ENCODE data around the gene TOPBP1. TPM values are rescaled to one million over a fixed set of nuclear protein-coding genes. Genes with fewer than 3 reads are reported as not detected.
A peak's percentile ranks its signal among the peaks of the same experiment; 100 is the strongest.
"Not testable (repeated sequence)": the region's sequence is repeated elsewhere in the genome, so short reads cannot be mapped to it uniquely, and the experiment has no call there.

Gene TOPBP1
- total RNA-seq, 1 donor from 2014 or later: 22.3 TPM

DNA sequence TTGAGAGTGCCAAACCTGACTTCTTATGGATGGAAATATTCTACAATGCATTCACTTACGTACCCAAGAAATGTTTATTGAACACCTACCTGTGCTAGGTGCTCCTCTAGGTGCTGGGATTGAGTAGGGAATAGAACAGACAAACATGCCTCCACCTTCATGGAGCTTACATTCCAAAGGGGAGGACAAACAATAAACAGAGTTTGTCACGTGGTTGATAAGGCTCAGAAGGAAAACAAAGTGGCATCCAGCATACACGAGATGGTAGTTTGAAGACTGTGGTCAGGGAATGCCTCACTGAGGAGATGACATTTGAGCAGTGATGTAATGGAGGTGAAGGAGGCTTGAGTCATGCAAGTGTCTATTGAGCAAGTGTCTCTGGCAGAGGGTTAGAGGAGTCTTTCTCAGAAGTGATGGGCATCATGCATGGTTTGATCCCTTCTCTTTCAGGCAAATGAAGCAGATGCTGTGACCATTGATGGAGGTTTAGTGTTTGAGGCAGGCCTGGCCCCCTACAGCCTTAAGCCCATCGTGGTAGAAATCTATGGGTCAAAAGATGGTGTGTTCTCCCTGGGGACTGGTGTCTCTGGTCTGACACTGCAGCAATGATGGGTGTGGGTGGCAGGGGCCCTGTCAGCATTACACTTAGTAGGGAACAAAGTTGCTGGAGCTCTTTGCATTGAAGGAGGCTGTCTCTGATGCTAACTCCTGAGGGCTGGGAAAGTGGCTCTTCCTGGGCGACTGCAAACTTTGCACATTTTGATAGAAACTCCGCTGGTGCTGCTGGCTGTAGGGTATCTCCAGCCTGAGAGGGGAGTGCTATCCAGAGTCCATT is 29.7 kb upstream of the TOPBP1 start:
- no peak for TF ChIP-seq CTCF (IDR thresholded peaks at IDR 0.05)
- H3K9me3 Mint-ChIP-seq (ENCODE audit: unreplicated experiment): no peaks in the 10 kb centered on the region
- DNase-seq (ENCODE audit: extremely low spot score, unreplicated experiment): no peak
- H3K36me3 Mint-ChIP-seq (ENCODE audit: unreplicated experiment): no peaks in the 10 kb centered on the region
- no peaks in the 10 kb centered on the region for H3K4me1 Mint-ChIP-seq (ENCODE audit: unreplicated experiment)
- peaks cover 13% of the 10 kb centered on the region for H3K27me3 Mint-ChIP-seq (ENCODE audit: unreplicated experiment)
- no peak overlapping the region for H3K27ac Mint-ChIP-seq (ENCODE audit: unreplicated experiment)
- no peak overlapping the region for H3K4me3 Mint-ChIP-seq (ENCODE audit: unreplicated experiment)

DNA sequence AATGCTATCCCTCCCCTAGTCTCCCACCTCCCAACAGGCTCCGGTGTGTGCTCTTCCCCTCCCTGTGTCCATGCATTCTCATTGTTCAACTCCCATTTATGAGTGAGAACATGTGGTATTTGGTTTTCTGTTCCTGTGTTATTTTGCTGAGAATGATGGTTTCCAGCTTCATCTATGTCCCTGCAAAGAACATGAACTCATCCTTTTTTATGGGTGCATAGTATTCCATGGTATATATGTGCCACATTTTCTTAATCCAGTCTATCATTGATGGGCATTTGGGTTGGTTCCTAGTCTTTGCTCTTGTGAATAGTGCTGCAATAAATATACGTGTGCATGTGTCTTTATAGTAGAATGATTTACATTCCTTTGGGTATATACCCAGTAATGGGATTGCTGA is 16.3 kb upstream of the TOPBP1 start:
- H3K27ac Mint-ChIP-seq (ENCODE audit: unreplicated experiment); H3K4me3 Mint-ChIP-seq (ENCODE audit: unreplicated experiment); DNase-seq (ENCODE audit: extremely low spot score, unreplicated experiment); H3K36me3 Mint-ChIP-seq (ENCODE audit: unreplicated experiment); H3K9me3 Mint-ChIP-seq (ENCODE audit: unreplicated experiment); H3K4me1 Mint-ChIP-seq (ENCODE audit: unreplicated experiment): not testable (repeated sequence)
- H3K27me3 Mint-ChIP-seq (ENCODE audit: unreplicated experiment): peaks cover 43% of the 10 kb centered on the region

- H3K27me3 Mint-ChIP-seq (ENCODE audit: unreplicated experiment): peaks cover 46% of the 10 kb centered on the region
- no peak overlapping the region for H3K4me3 Mint-ChIP-seq (ENCODE audit: unreplicated experiment)
- DNase-seq (ENCODE audit: extremely low spot score, unreplicated experiment): no peak
- H3K9me3 Mint-ChIP-seq (ENCODE audit: unreplicated experiment): peaks cover 4% of the 10 kb centered on the region
- no peaks in the 10 kb centered on the region for H3K4me1 Mint-ChIP-seq (ENCODE audit: unreplicated experiment)
- no peak overlapping the region for H3K27ac Mint-ChIP-seq (ENCODE audit: unreplicated experiment)
- TF ChIP-seq CTCF (IDR thresholded peaks at IDR 0.05): no peak
- H3K36me3 Mint-ChIP-seq (ENCODE audit: unreplicated experiment): no peaks in the 10 kb centered on the region
These were observed 14.8 kb upstream of the TOPBP1 start for GRCh38 chr3:133676336-133677118.

DNA sequence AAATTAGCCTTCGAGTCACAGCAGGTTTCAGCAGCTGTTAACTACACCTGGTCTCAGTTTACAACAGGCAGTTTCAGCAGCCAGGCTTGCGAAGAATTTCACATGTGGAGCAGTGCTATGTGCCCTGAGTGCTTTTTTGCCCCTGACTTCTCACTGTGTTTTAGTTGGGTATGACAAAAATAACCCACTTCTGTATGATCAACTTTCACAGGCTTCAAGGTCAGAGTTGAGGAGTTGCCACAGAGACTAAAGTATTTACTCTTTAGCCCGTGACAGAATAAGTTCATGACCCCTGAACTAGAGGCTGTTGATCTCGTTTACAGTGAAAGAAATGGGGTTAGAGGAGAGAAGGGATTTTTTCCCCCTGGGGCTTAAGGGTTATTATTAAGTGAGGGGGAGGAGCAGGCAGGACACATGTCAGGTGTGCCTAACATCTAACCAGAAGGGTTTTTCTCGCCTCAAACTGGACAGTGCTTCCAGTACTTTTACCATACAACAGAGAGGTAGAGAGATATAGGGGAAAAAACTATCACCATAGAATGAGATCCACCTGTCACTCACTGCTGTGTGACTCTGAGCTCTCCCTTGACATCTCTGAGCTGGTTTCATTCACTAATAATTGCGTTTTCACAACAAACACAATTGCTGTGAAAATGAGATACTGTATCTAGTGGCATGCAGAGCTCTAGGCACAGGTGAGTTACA is 14.0 kb upstream of the TOPBP1 start:
- Mint-ChIP-seq H3K36me3 (ENCODE audit: unreplicated experiment) (no peaks in the 10 kb centered on the region), H3K4me3 (ENCODE audit: unreplicated experiment) (no peak overlapping the region), H3K27ac (ENCODE audit: unreplicated experiment) (no peak overlapping the region), H3K27me3 (ENCODE audit: unreplicated experiment) (peaks cover 46% of the 10 kb centered on the region), H3K4me1 (ENCODE audit: unreplicated experiment) (no peaks in the 10 kb centered on the region), H3K9me3 (ENCODE audit: unreplicated experiment) (peaks cover 4% of the 10 kb centered on the region)
- no peak for DNase-seq (ENCODE audit: extremely low spot score, unreplicated experiment)
- TF ChIP-seq CTCF (IDR thresholded peaks at IDR 0.05): no peak

- Mint-ChIP-seq H3K4me1 (ENCODE audit: unreplicated experiment) (no peaks in the 10 kb centered on the region), H3K27me3 (ENCODE audit: unreplicated experiment) (peaks cover 44% of the 10 kb centered on the region), H3K4me3 (ENCODE audit: unreplicated experiment) (peak overlapping the region; percentile 10), H3K27ac (ENCODE audit: unreplicated experiment) (no peak overlapping the region), H3K36me3 (ENCODE audit: unreplicated experiment) (peaks cover 1% of the 10 kb centered on the region), H3K9me3 (ENCODE audit: unreplicated experiment) (peaks cover 4% of the 10 kb centered on the region)
- no peak for TF ChIP-seq CTCF (IDR thresholded peaks at IDR 0.05)
- no peak for DNase-seq (ENCODE audit: extremely low spot score, unreplicated experiment)
These were observed 12.7 kb upstream of the TOPBP1 start for GRCh38 chr3:133674290-133674919.
